GM19099 (cell line): ENCODE results near the gene DUSP3.

Source experiments
- POLR2A ChIP-seq: IDR thresholded peaks from 3 replicates; pipeline ENCODE4 v1.6.1; 2011; ENCODE audit warnings: low read depth; ENCODE audit not compliant: insufficient read length; ENCODE audit errors: extremely low read depth

The DUSP3 gene

GRCh38 chr17:43766413-43767052 lies 12.2 kb downstream of the DUSP3 start:
- no peak for TF ChIP-seq POLR2A

- no peak for TF ChIP-seq POLR2A
These were observed 18.4 kb downstream of the DUSP3 start for GRCh38 chr17:43760254-43760852.

GRCh38 chr17:43759836-43760235 lies 18.9 kb downstream of the DUSP3 start:
- TF ChIP-seq POLR2A = no peak

GRCh38 chr17:43758497-43759174 lies 20.1 kb downstream of the DUSP3 start, which contains the start of gene SOST:
SOST (minus strand) TSS chr17:43758791; CDS start chr17:43758741, 50 bp downstream.
- no peak for TF ChIP-seq POLR2A

GRCh38 chr17:43758086-43758485 lies 20.7 kb downstream of the DUSP3 start:
- no peak for TF ChIP-seq POLR2A

- no peak for TF ChIP-seq POLR2A
These were observed 21.6 kb downstream of the DUSP3 start for GRCh38 chr17:43757171-43757660.

GRCh38 chr17:43756201-43756600 lies 22.6 kb downstream of the DUSP3 start:
- TF ChIP-seq POLR2A = no peak

GRCh38 chr17:43755389-43755875 lies 23.3 kb downstream of the DUSP3 start:
- TF ChIP-seq POLR2A = no peak

- no peak for TF ChIP-seq POLR2A
These were observed 23.8 kb downstream of the DUSP3 start for GRCh38 chr17:43754947-43755346.

- TF ChIP-seq POLR2A = no peak
These were observed 25.2 kb downstream of the DUSP3 start for GRCh38 chr17:43753493-43754129.

- no peak for TF ChIP-seq POLR2A
These were observed 28.6 kb downstream of the DUSP3 start for GRCh38 chr17:43750153-43750552.

- no peak for TF ChIP-seq POLR2A
These were observed 33.2 kb downstream of the DUSP3 start for GRCh38 chr17:43745541-43745940.

GRCh38 chr17:43741636-43742035 lies 37.1 kb downstream of the DUSP3 start:
- no peak for TF ChIP-seq POLR2A

GRCh38 chr17:43740541-43740940 lies 38.2 kb downstream of the DUSP3 start:
- no peak for TF ChIP-seq POLR2A

GRCh38 chr17:43737722-43738121 lies 41.1 kb downstream of the DUSP3 start:
- no peak for TF ChIP-seq POLR2A

- no peak for TF ChIP-seq POLR2A
These were observed 42.4 kb downstream of the DUSP3 start for GRCh38 chr17:43736389-43736788.

- no peak for TF ChIP-seq POLR2A
These were observed 44.4 kb downstream of the DUSP3 start for GRCh38 chr17:43734376-43734775.
